Gastrocnemius medialis (tissue), 4 donors: ENCODE measurements around the gene SAMHD1. TPM values are rescaled to one million over a fixed set of nuclear protein-coding genes. Genes with fewer than 3 reads are reported as not detected.

Source experiments
- ATAC-seq, 2 donors: fragments of 150-250 bp; one replicate each; pipeline ENCODE4 v1.9.1; 2016
- DNase-seq, 2 donors: peaks; one replicate each; pipeline ENCODE4 v3.0.0-alpha.2; 2019
- H3K27ac ChIP-seq, 4 donors: fragments of 200-600 bp; sonication (generic); 1 replicate in 1 of 4; 2 replicates in 3 of 4; pipeline ENCODE4 v1.5.1; 2016 to 2018; ENCODE audit warnings: mild to moderate bottlenecking in 2 of 4, moderate library complexity in 1 of 4
- H3K27me3 ChIP-seq, 3 donors: fragments of 200-600 bp; sonication (generic) in 2 of 3; 1 replicate in 1 of 3; 2 replicates in 2 of 3; pipeline versions ENCODE4 v1.5.1 to v1.6.0; 2016 to 2019; ENCODE audit warnings: mild to moderate bottlenecking in 1 of 3, moderate library complexity in 1 of 3
- H3K36me3 ChIP-seq, 2 donors: fragments of 200-600 bp; sonication (generic) in 1 of 2; one replicate each; pipeline ENCODE4 v1.5.1; 2017 to 2018
- H3K4me1 ChIP-seq, 2 donors: fragments of 200-600 bp; sonication (generic) in 1 of 2; one replicate each; pipeline ENCODE4 v1.5.1; 2016 to 2017; ENCODE audit warnings: mild to moderate bottlenecking in 2 of 2
- H3K4me3 ChIP-seq, 4 donors: fragments of 200-600 bp; sonication (generic) in 3 of 4; 1 replicate in 1 of 4; 2 replicates in 3 of 4; pipeline ENCODE4 v1.5.1; 2016 to 2019; ENCODE audit warnings: mild to moderate bottlenecking in 2 of 4
- H3K9me3 ChIP-seq, 3 donors: fragments of 200-600 bp; sonication (generic) in 2 of 3; 1 replicate in 1 of 3; 2 replicates in 2 of 3; pipeline ENCODE4 v1.5.1; 2016 to 2019
- POLR2A ChIP-seq, 2 donors: fragments of 450-650 bp; IDR thresholded peaks; one replicate each; pipeline ENCODE4 v1.6.1; 2017; ENCODE audit warnings: antibody characterized with exemption in 2 of 2, mild to moderate bottlenecking in 2 of 2, moderate library complexity in 2 of 2
- in situ Hi-C, 4 donors: fragments of 200-750 bp; cut with MboI; loops; one replicate each; pipeline versions ENCODE4 v1.15.0 to v1.8.0; 2017; ENCODE audit warnings: low sequenced_read_pairs in 4 of 4
- intact Hi-C: fragments of 100-400 bp; cut with DNase I; formaldehyde crosslinking; loops from one replicate; pipeline ENCODE4 v1.15.1; 2023; ENCODE audit warnings: low total_unique reads
- total RNA-seq, 4 donors: library from RNA; depleted of rRNA; stranded (reverse); fragments of >200 nt; gene quantifications; one replicate each; pipeline versions ENCODE4 v1.1.0 to v1.2.3, GENCODE V29; 2016
- TF ChIP-seq, protein P1 (sequence below), 5 experiments: fragments of 450-650 bp in 3 of 5; fragments of 200-600 bp in 2 of 5; sonication (generic) in 2 of 5; IDR thresholded peaks in 4 of 5; conservative IDR thresholded peaks in 1 of 5; 1 replicate in 4 of 5; 2 replicates in 1 of 5; pipeline ENCODE4 v1.5.1; 2016 to 2019; ENCODE audit warnings: antibody characterized with exemption in 5 of 5, mild to moderate bottlenecking in 3 of 5, moderate library complexity in 3 of 5

The SAMHD1 gene
- total RNA-seq, 4 donors from 2014 or later: 37.5 to 84.1 (median 69.4) TPM

GRCh38 chr20:36861625-36861874 lies 90.0 kb downstream of the SAMHD1 start:
- intact Hi-C loops (no loop called here), in situ Hi-C loops (no loop called here)
- ATAC-seq (no peak), DNase-seq (no peak)
- peaks cover 12 to 16% of the 10 kb centered on the region in 2 donors for H3K4me1 ChIP-seq
- H3K27ac ChIP-seq: peak overlapping the region; percentile 78 to 83 (median 80)
- H3K27me3 ChIP-seq: no peaks in the 10 kb centered on the region
- no peak for TF ChIP-seq POLR2A (IDR thresholded peaks at IDR 0.05)
- TF ChIP-seq, protein P1, sequence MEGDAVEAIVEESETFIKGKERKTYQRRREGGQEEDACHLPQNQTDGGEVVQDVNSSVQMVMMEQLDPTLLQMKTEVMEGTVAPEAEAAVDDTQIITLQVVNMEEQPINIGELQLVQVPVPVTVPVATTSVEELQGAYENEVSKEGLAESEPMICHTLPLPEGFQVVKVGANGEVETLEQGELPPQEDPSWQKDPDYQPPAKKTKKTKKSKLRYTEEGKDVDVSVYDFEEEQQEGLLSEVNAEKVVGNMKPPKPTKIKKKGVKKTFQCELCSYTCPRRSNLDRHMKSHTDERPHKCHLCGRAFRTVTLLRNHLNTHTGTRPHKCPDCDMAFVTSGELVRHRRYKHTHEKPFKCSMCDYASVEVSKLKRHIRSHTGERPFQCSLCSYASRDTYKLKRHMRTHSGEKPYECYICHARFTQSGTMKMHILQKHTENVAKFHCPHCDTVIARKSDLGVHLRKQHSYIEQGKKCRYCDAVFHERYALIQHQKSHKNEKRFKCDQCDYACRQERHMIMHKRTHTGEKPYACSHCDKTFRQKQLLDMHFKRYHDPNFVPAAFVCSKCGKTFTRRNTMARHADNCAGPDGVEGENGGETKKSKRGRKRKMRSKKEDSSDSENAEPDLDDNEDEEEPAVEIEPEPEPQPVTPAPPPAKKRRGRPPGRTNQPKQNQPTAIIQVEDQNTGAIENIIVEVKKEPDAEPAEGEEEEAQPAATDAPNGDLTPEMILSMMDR (IDR thresholded peaks at IDR 0.05 in 4 of 5, conservative IDR thresholded peaks at IDR 0.05 in 1 of 5): no peak
- no peaks in the 10 kb centered on the region for H3K36me3 ChIP-seq
- no peaks in the 10 kb centered on the region for H3K9me3 ChIP-seq
- peak overlapping the region; percentile 48 to 56 (median 52) for H3K4me3 ChIP-seq

- no peaks in the 10 kb centered on the region for H3K36me3 ChIP-seq
- TF ChIP-seq, protein P1 (IDR thresholded peaks at IDR 0.05 in 4 of 5, conservative IDR thresholded peaks at IDR 0.05 in 1 of 5): no peak
- H3K27me3 ChIP-seq: no peaks in the 10 kb centered on the region
- peak overlapping the region; percentile 48 to 56 (median 52) for H3K4me3 ChIP-seq
- DNase-seq: no peak
- in situ Hi-C loops: no loop called here
- peak overlapping the region; percentile 78 to 83 (median 80) for H3K27ac ChIP-seq
- intact Hi-C loops: no loop called here
- ATAC-seq: no peak
- H3K9me3 ChIP-seq: no peaks in the 10 kb centered on the region
- peaks cover 14 to 21% of the 10 kb centered on the region in 2 donors for H3K4me1 ChIP-seq
These were observed 90.5 kb downstream of the SAMHD1 start for GRCh38 chr20:36860811-36861624.

- in situ Hi-C loops: no loop called here
These were observed 91.2 kb downstream of the SAMHD1 start for GRCh38 chr20:36860339-36860738.

GRCh38 chr20:36859700-36860330 lies 91.7 kb downstream of the SAMHD1 start:
- no peak for TF ChIP-seq POLR2A (IDR thresholded peaks at IDR 0.05)
- TF ChIP-seq, protein P1 (IDR thresholded peaks at IDR 0.05 in 4 of 5, conservative IDR thresholded peaks at IDR 0.05 in 1 of 5): no peak
- intact Hi-C loops: no loop called here
- ATAC-seq (no peak), DNase-seq (no peak)
- Histone ChIP-seq H3K4me1 (peaks cover 25 to 33% of the 10 kb centered on the region in 2 donors), H3K27me3 (no peaks in the 10 kb centered on the region), H3K27ac (peak overlapping the region; percentile 46 to 83 (median 62)), H3K36me3 (no peaks in the 10 kb centered on the region), H3K9me3 (no peaks in the 10 kb centered on the region), H3K4me3 (no peak overlapping the region)
- in situ Hi-C loops: no loop called here

More at GRCh38 chr20:36860339-36860738, 91.2 kb downstream of the SAMHD1 start:
- Histone ChIP-seq H3K4me1 (peaks cover 20 to 28% of the 10 kb centered on the region in 2 donors), H3K4me3 (no peak overlapping the region), H3K27ac (peak overlapping the region; percentile 46 to 83 (median 62)), H3K9me3 (no peaks in the 10 kb centered on the region), H3K36me3 (no peaks in the 10 kb centered on the region), H3K27me3 (no peaks in the 10 kb centered on the region)
- DNase-seq: no peak
- ATAC-seq: no peak
- no peak for TF ChIP-seq POLR2A (IDR thresholded peaks at IDR 0.05)
- TF ChIP-seq, protein P1 (IDR thresholded peaks at IDR 0.05 in 4 of 5, conservative IDR thresholded peaks at IDR 0.05 in 1 of 5): no peak
- intact Hi-C loops: no loop called here
